DOHH2 (cell line): ENCODE measurements around the gene IFI27L1.

Experiments used
- H3F3A ChIP-seq: fragments of 200-600 bp; sonication (generic), shearing (Covaris generic); 2 replicates; pipeline ENCODE4 v1.6.0; 2016; ENCODE audit warnings: antibody characterized with exemption, mild to moderate bottlenecking; ENCODE audit not compliant: control insufficient read depth, insufficient read depth
- H3K27ac ChIP-seq: fragments of 200-600 bp; sonication (generic); 2 replicates; pipeline ENCODE4 v1.5.1; 2014; ENCODE audit warnings: low read depth, mild to moderate bottlenecking, low read length, moderate library complexity
- H3K27me3 ChIP-seq: fragments of 200-600 bp; sonication (generic); 2 replicates; pipeline ENCODE4 v1.6.1; 2014; ENCODE audit warnings: mild to moderate bottlenecking, low read length, mixed read lengths; ENCODE audit not compliant: control insufficient read depth
- H3K36me3 ChIP-seq: fragments of 200-600 bp; sonication (generic); 2 replicates; pipeline ENCODE4 v1.6.1; 2014; ENCODE audit warnings: mild to moderate bottlenecking, low read length, moderate library complexity, mixed read lengths; ENCODE audit not compliant: control insufficient read depth
- H3K4me1 ChIP-seq: fragments of 200-600 bp; sonication (generic); 2 replicates; pipeline ENCODE4 v1.6.1; 2014; ENCODE audit warnings: mild to moderate bottlenecking, low read length, mixed read lengths; ENCODE audit not compliant: control insufficient read depth
- H3K4me2 ChIP-seq: fragments of 200-600 bp; sonication (generic); 2 replicates; pipeline ENCODE4 v1.6.0; 2014; ENCODE audit warnings: mild to moderate bottlenecking, low read length, moderate library complexity
- H3K4me3 ChIP-seq: fragments of 200-600 bp; sonication (generic); 2 replicates; pipeline ENCODE4 v1.5.1; 2014; ENCODE audit warnings: mild to moderate bottlenecking, low read length, mixed read lengths
- H3K79me2 ChIP-seq: fragments of 200-600 bp; sonication (generic); 2 replicates; pipeline ENCODE4 v1.6.1; 2014; ENCODE audit warnings: mild to moderate bottlenecking, low read length, mixed read lengths; ENCODE audit not compliant: control insufficient read depth
- H3K9me2 ChIP-seq: fragments of 200-600 bp; sonication (generic); replicated peaks from 2 replicates; pipeline ENCODE4 v1.6.1; 2014; ENCODE audit warnings: mild to moderate bottlenecking, low read length, mixed read lengths; ENCODE audit not compliant: control insufficient read depth
- H3K9me3 ChIP-seq: fragments of 200-600 bp; sonication (generic); 2 replicates; pipeline ENCODE4 v1.6.1; 2014; ENCODE audit warnings: antibody characterized with exemption, low read length, mixed read lengths; ENCODE audit not compliant: control insufficient read depth, insufficient read depth
- H4K20me1 ChIP-seq: fragments of 200-600 bp; sonication (generic); 2 replicates; pipeline ENCODE4 v1.6.0; 2014; ENCODE audit warnings: low read depth, mild to moderate bottlenecking, antibody characterized with exemption, low read length, moderate library complexity; ENCODE audit not compliant: control insufficient read depth, insufficient read depth
- EZH2phosphoT487 ChIP-seq: fragments of 200-600 bp; sonication (generic); IDR thresholded peaks from 2 replicates; pipeline ENCODE4 v1.6.1; 2017; ENCODE audit warnings: borderline replicate concordance, mild to moderate bottlenecking, antibody characterized with exemption, low read length, moderate library complexity, mixed read lengths
- TF ChIP-seq, protein P1 (sequence below): fragments of 200-600 bp; sonication (generic); IDR thresholded peaks from one replicate; pipeline ENCODE4 v1.5.1; 2014; ENCODE audit warnings: antibody characterized with exemption, mild to moderate bottlenecking, low read depth, low read length; ENCODE audit not compliant: poor library complexity, severe bottlenecking

Gene IFI27L1

DNA sequence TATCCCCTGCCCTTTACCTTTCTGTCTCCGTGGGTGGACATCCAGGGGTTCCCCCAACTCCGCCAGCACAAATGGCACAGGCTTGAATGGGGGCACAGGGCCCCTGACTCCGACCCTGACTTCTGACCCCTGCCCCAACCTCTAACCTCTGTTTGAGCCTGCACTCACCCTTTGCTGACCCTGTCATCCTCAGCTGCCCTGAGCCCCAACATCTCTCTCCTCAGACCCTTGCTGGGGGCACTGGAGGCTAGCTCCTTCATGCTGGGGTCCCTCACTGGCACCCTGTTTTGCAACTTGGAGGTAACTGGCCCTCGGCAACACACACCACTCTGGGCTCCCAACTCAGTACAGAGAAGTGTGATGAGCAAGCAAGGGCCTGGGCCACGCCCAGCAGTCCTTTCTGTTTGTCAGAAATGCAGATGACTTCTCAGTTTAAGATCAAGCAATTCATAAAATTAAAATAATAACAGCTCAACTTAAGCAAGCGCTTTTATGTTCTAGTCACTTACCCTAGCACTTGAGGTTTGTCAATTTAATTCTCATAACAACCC lies 31.5 kb downstream of the IFI27L1 start:
- H3K4me3 ChIP-seq = no peak overlapping the region
- H3F3A ChIP-seq = no peaks in the 10 kb centered on the region
- H3K9me2 ChIP-seq = no peaks in the 10 kb centered on the region
- H3K27me3 ChIP-seq = peaks cover 9% of the 10 kb centered on the region
- no peak overlapping the region for H3K4me2 ChIP-seq
- no peaks in the 10 kb centered on the region for H3K4me1 ChIP-seq
- H4K20me1 ChIP-seq = no peaks in the 10 kb centered on the region
- H3K36me3 ChIP-seq = no peaks in the 10 kb centered on the region
- no peaks in the 10 kb centered on the region for H3K79me2 ChIP-seq
- TF ChIP-seq, protein P1, sequence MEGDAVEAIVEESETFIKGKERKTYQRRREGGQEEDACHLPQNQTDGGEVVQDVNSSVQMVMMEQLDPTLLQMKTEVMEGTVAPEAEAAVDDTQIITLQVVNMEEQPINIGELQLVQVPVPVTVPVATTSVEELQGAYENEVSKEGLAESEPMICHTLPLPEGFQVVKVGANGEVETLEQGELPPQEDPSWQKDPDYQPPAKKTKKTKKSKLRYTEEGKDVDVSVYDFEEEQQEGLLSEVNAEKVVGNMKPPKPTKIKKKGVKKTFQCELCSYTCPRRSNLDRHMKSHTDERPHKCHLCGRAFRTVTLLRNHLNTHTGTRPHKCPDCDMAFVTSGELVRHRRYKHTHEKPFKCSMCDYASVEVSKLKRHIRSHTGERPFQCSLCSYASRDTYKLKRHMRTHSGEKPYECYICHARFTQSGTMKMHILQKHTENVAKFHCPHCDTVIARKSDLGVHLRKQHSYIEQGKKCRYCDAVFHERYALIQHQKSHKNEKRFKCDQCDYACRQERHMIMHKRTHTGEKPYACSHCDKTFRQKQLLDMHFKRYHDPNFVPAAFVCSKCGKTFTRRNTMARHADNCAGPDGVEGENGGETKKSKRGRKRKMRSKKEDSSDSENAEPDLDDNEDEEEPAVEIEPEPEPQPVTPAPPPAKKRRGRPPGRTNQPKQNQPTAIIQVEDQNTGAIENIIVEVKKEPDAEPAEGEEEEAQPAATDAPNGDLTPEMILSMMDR = no peak
- no peak for TF ChIP-seq EZH2phosphoT487
- H3K9me3 ChIP-seq = no peaks in the 10 kb centered on the region
- H3K27ac ChIP-seq = no peak overlapping the region

DNA sequence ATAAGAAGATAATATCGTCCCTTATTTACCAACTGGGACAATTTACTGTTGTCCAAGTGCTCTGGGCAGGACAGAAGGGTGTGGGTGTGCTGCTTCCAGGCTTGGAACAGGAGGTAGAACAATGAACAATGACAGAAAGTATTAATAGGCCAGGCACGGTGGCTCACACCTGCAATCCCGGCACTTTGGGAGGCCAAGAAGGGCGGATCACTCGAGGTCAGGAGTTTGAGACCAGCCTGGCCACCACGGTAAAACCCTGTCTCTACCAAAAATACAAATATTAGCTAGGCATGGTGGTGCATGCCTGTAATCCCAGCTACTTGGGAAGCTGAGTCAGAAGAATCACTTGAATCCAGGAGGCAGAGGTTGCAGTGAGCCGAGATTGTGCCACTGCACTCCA lies 32.0 kb downstream of the IFI27L1 start:
- H3K79me2 ChIP-seq = no peaks in the 10 kb centered on the region
- no peaks in the 10 kb centered on the region for H3K4me1 ChIP-seq
- TF ChIP-seq, protein P1 = no peak
- TF ChIP-seq EZH2phosphoT487 = no peak
- H3K27me3 ChIP-seq = peaks cover 12% of the 10 kb centered on the region
- no peak overlapping the region for H3K27ac ChIP-seq
- H3K9me2 ChIP-seq = no peaks in the 10 kb centered on the region
- H3K36me3 ChIP-seq = no peaks in the 10 kb centered on the region
- H3K9me3 ChIP-seq = no peaks in the 10 kb centered on the region
- no peak overlapping the region for H3K4me3 ChIP-seq
- no peak overlapping the region for H3K4me2 ChIP-seq
- no peaks in the 10 kb centered on the region for H3F3A ChIP-seq
- H4K20me1 ChIP-seq = no peaks in the 10 kb centered on the region

DNA sequence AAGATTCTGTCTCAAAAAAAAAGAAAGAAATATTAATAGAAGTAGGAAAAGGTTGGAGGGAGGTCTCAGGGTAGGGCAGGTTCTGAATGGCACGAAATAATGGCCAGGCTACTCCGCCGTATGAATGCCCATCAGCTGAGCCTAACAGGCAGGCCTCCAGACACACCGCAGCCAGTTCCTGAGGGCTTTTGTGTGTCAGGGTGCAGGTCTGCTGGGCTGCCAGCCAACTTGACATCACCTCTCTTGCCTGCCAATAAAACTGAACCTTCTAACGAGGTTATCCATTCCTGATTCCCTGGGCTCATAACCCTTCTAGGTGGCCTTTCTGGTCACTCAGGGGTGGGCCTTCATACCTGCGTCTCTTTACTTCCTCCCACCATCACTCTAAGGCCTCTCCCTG lies 32.4 kb downstream of the IFI27L1 start:
- H3F3A ChIP-seq = no peaks in the 10 kb centered on the region
- no peaks in the 10 kb centered on the region for H3K9me2 ChIP-seq
- TF ChIP-seq, protein P1 = no peak
- TF ChIP-seq EZH2phosphoT487 = no peak
- peaks cover 12% of the 10 kb centered on the region for H3K27me3 ChIP-seq
- H4K20me1 ChIP-seq = no peaks in the 10 kb centered on the region
- H3K9me3 ChIP-seq = no peaks in the 10 kb centered on the region
- no peaks in the 10 kb centered on the region for H3K36me3 ChIP-seq
- H3K4me3 ChIP-seq = no peak overlapping the region
- H3K4me1 ChIP-seq = no peaks in the 10 kb centered on the region
- no peaks in the 10 kb centered on the region for H3K79me2 ChIP-seq
- no peak overlapping the region for H3K4me2 ChIP-seq
- no peak overlapping the region for H3K27ac ChIP-seq
